HG02588 (cell line): Measurements from ENCODE around the gene CREBBP.
"Not testable (repeated sequence)": the region's sequence is repeated elsewhere in the genome, so short reads cannot be mapped to it uniquely, and the experiment has no call there.

ENCODE experiments used
- ATAC-seq: cut with Tn5 transposase; IDR thresholded peaks from one replicate; pipeline ENCODE4 v1.9.1; 2021; ENCODE audit warnings: mild to moderate bottlenecking, moderate library complexity; ENCODE audit not compliant: unreplicated experiment

The CREBBP gene

DNA sequence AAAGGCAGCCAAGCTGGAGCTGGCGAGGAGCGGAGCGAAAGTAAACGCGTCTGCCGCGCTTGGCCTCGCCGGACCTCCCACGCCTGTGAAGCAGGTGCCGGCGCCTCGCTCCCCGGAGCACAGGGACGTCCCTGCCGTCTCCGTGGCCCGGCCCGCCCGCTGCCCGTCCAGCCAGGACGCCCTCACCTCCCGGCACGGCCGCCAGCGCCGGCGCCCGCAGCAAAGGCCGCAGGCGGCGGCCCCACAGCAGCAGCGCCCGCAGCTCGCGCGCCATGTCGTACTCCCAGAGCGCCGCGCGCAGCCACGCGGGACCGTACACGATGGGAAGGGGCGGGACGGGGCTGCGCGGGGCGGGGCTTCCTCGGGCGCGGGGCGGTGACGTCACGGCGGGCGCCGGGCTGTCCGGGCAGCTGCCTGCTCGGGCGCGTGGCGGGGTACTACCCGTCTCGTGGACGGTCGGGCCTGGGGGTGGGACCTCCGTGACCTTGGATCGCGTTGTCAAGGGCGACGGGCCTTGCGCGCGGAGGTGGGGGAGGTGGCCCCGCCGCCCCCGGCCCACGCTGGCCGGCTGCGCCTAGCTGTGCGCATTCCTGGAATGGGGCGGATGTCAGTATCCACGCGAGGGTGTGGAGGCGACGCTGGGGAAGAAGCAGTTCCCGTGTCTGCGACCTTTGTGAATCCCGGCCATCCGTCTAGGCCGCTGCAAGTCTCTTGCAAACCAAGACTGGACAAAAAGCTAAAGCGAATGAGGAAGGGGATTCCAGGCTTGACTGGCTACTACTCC, 163.1 kb downstream of the CREBBP start, which contains the start of gene TRAP1:
TRAP1 (minus strand) TSS at position 290 of the 784 bp plus-strand sequence; CDS start at position 274, 16 bp downstream.
- ATAC-seq: peak; percentile 91

DNA sequence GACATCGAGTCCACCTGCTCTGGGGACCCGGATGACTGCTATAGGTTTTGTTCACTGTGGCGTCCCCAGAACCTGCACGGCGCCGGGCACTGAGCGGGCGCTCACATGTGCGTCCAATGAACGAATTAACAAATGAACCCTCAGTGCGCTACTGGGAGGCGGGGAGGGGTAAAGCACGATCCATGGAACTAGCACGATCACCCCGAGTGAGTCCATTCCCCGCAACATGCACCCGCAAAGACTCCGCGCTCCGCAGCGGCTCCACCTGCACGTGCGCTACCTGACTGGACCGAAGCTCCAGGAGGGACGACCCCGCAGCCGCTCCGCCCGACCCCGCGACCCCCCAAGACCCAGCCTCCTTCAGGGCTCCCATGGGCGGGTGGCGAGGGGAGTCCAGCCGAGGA, 163.7 kb downstream of the CREBBP start:
- ATAC-seq: peak; percentile 12

DNA sequence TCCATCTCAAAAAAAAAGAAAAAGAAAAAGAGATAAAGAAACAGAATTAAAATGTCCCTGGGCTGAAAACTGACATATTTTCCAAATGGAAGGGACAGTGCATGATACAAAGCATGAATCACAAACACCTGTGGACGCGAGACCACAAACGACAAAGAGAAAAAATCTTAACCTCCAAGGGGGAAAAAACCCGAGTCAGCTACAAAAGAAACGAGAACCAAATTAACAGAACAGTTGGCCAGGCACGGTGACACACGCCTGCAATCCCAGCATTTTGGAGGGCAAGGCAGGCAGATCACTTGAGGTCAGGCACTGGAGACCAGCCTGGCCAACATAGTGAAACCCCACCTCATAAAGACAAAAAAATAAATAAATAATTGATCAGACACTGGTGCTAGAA, 165.1 kb downstream of the CREBBP start:
- ATAC-seq: no peak

DNA sequence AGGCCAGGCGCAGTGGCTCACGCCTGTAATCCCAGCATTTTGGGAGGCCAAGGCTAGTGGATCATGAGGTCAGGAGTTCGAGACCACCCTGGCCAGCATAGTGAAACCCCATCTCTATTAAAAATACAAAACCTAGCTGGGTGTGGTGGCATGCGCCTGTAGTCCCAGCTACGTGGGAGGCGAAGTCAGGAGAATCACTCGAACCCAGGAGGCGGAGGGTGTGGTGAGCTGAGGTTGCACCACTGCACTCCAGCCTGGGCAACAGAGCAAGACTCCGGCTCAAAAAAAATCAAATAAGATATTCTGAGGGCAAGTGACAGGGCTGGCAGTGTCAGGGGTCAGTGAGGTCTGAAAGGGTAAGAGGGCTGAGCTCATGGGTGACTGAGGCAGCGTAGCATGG, 166.1 kb downstream of the CREBBP start:
- not testable (repeated sequence) for ATAC-seq

DNA sequence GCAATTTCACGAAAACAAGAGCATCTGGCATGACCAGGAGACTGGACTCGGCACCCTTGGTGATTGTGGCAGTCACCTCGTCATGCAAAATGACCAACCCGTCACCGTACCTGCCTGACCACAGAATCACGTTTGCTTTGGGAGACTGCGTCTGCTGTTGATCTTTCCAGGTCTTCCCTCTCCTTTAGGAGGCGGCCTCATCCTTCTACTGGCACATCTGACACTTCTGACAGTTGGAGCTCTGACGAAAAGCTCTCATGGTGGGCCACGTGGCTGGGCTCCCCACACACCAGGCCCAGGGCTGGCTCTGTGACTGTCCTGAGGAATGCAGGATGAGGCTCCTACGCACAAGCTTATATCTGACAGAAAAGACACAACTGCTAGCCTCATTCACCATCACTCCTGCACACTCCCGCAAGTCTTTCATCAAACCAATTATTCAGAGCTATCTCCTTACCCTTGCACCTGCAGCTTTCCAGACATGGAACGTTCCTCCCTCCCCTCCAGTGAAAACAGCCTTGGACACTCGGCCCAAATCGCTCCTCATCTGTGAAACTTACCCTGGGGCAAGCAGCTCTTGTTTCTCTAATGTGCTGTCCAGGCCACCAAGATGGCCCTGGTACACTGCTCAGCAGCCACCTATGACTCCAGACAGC, 166.8 kb downstream of the CREBBP start:
- ATAC-seq: no peak

DNA sequence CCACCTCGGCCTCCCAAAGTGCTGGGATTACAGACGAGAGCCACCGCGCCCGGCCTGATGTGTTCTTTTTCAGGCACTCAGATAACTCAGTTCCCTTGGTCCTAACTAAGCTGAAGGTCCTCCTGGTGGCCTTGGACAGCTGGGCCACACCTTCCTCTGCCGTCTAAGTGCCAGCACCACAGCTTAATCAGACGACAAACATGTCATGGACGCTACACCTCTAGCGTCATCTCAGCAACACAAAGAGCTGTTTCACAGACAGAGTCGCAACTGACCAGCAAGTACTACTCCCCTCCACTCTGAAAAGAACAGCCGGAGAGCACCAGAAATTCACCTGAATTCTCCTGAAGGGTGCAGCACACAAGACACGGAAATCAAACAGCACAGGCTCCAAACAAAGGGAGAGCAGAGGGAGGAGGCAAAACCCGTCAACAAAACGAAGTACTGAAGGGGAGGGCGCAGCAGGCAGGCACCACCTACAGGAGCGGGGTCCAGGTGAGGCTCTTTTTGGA, 167.6 kb downstream of the CREBBP start:
- ATAC-seq: no peak

DNA sequence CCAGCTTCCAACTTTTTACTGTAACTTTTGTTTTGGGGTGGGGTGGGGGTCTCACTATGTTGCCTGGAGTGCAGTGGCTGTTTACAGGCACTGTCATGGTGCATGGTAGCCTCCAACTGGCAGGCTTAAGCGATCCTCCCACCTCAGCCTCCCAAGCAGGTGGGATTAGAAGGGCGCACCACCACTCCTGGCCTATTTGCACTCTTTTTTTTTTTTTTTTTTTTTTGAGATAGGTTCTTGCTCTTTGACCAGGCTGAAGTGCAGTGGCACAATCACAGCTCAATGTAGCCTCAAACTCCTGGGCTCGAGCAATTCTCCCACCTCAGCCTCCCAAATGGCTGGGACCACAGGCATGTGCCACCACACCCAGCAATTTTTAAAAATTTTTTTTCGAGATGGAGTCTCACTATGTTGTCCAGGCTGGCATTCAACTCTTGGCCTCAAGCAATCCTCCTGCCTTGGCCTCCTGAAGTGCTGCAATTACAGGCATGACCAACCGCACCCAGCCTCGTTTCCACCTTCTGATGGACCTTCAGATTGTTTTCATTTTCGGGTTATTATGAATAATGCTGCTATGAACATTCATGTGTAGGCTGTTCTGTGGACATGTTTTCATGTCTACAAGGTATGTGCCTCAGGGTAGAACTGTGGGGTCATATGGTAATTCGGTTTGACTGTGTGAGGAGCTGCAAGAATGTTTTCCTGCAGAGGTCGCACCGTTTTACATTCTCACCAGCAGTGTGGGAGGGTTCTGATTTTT, 174.1 kb downstream of the CREBBP start:
- ATAC-seq: no peak

DNA sequence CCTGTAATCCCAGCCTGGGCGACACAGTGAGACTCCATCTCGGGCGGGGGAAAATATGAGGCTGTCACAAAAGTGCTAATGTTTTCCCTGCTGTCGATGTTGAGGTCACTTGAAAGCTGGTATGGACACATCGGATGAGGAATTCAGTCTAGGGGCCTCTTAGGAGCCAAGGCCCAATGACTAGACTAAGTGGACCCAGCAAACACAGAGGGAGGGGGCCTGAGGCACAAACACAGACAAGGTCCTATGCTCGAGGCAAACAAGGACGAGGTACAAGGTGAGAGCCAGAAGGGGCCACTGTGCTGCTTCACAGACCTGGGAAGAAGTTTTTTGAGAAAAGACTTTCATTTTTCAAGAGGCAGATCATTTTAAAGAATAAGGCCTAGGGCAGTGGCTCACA, 178.4 kb downstream of the CREBBP start:
- no peak for ATAC-seq

DNA sequence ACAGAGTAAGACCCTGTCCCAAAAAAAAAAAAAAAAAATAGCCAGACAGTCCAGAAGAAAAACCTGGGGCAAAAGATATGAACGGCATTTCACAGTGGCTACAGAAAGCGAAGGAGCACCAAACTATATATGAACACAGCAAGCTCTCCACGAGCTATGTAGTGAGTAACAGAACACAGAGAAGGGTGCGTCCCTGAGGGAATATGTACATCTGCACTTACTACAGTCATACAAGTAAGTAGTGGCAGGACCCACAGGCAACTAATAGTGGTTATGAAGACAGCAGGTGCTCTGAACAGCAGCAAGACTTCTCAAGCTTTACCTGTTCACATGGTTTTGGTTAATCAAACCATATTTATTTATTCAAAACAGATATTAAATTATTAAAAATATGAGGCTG, 179.0 kb downstream of the CREBBP start:
- no peak for ATAC-seq

DNA sequence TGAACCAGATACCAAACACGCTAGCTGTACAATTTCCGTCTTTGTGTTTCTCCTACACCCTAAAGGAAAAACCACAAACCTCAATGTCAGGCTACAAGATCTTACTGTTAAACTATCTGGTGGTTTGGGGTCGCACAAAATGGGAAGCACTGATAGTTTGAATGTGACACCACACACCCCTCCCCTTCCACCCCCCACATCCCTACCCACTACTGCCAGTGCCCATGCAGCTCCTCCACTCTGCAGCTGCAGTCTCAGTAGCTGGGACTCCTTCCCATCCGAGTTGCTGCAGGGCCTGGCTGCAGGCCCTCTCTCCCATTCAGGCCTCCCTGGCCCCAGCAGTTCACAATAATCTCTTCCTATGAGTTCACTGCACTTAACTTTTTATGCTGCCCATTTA, 181.6 kb downstream of the CREBBP start:
- ATAC-seq: no peak

DNA sequence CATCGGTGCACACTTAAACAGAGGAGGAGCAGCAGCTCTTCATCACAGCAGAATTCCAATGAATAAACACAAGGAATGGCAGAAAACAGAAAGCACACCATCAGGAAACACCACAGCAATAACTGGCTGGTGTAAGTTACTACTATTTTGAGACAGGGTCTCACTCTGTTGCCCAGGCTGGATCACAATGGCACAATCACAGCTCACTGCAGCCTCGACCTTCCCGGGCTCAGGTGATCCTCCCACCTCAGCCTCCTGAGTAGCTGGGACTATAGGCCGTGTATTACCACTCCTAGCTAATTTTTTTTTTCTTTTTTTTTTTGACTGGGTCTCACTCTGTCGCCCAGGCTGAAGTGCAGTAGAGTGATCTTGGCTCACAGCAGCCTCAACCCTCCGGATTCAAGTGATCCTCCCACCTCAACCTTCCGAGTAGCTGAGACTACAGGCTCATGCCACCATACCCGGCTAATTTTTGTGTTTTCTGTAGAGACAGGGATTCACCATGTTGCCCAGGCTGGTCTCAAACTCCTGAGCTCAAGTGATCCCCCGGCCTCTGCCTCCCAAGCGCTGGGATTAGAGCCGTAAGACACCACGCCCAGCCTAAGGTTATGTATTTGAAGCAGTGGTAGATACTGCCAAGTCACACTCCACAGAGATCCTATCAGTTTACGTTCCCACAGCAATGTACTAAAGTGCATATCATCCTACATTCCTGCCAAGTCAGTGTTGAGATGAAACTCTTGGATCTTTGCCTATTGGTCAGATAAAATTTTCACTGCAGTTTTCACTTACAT, 183.9 kb downstream of the CREBBP start:
- no peak for ATAC-seq

DNA sequence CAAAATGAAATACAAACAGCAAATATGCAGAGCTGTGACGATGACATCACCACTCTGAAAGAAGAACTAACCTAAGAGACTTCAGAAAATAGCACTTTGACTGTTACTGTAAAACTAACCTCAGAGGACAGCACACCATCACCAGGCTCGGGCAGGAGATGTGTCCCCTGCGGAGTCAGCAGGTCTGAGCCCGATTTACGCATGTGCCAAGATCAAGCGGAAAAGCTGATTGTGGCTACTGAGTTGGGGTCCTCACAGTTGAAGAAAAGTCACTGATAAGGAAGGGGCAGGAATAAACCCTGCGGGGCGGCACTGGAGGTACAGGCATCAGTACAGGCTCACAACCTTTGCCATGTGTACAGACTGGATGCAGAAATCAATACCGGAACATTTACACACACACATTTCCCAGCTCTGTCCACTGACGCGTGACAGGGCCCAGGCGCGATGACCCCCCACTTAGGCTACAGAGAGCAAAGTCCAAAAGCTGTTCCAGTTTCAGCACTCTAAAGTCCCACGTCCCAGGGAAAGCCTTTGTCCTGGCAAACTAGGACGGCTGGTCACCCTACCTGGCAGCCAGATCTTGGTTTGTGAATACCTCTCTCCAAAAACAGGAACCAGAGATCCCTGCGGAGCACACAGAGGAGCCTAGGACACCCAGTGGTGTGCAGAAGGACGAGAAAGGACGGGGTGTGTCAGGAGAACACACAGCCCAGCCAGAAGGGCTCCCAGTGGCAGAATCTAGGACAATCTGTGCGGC, 184.7 kb downstream of the CREBBP start:
- no peak for ATAC-seq

DNA sequence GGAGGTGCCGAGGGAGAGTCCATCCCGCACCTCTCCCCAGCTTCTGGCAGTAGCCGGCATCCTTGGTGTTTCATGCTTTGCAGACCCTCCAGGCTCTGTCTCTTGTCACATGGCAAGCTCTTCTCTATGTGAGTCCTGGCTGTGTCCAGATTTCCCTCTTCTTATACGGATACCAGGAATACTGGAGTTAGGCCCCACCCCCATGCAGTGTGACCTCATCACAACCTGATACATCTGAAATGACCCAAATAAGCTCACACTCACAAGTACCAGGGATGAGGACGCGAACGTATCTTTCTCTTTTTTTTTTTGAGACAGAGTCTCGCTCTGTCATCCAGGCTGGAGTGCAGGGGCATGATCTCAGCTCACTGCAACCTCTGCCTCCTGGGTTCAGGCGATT, 186.5 kb downstream of the CREBBP start:
- no peak for ATAC-seq

DNA sequence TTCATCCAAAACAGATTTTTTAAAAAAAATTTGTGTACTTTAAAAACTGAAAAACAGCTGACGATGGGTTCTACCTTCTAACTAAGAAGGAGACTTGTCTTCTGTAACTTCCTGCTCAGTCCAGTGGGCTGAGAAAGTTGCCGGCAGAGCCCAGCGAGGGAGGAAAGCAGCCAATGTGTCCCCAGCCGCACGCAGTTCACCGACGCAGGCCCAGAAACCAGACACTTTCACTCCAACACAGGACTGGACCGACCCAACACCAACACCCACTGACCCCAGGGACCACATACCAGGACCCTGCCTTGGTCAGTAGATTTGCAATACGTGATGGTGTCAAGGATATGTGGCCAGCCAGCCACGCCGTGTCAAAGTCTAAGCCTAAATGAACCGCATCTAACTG, 188.8 kb downstream of the CREBBP start:
- no peak for ATAC-seq

DNA sequence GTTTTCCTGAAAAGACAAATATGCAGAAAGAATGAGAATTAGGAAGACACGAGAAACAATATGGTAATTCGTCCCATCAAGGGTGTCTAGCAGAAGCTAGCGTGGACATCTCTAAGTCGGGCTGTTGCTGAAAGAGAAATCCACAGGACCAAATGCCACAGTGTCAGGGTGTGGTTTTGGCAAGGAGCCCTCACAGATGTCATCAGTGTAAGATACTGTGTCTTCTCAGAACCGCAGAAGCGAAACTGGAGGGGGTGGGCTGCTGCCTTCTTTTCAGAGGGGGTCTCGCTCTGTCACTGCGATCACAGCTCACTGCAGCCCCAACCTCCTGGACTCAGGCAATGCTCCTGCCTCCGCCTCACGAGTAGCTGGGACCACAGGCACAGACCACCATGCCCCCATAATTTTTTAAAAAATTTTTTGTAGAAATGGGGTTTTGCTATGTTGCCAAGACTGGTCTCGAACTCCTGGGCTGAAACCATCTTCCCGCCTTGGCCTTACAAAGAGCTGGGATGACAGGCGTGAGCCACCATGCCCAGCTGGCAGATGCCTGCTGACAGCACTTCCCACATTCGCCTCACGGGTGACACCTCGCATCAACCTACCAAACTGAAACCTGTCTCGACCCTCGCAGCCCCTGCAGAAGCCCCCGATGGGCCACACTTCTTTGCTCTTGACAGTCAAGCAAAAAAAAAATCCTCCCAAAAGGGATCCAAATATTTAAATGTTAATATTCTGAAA, 189.4 kb downstream of the CREBBP start:
- no peak for ATAC-seq

DNA sequence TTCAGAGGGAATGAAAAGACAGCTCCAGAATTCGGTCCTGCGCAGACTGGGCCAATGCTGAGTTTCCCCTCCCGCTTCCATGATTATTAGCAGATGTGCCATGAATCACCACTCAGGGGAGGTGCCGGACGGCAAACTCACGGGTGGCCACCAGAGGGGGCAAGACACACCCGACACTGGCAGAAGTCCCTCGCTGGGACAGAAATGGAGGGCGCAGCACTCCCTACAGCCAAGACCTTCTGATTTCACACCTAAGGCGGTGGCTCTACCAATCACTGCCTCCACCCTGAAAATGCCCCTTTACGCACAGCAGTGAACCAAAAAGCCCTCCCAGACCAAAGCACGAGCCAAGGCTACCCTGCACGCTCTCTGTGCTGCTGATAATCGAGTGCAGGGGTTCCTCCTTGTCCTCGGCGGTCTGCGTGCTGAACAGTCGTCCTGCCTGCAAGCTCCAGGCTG, 190.0 kb downstream of the CREBBP start:
- ATAC-seq: no peak

DNA sequence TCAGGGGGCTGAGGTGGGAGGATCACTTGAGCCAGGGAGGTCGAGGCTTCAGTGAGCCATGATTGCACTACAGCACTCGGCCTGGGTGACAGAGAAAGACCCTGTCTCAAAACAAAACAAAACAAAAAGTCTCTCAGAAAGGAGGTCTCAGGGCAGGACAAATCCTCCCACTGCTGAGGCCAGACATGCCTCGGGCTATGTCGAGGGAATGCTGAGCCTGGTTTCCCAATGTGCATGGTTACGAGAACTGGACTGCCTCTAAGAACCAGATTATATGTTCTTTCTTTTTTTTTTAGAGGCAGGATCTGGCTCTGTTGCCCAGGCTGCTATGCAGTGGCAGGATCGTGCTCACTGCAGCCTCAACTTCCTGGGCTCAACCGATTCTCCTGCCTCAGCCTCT, 190.8 kb downstream of the CREBBP start:
- ATAC-seq: no peak

DNA sequence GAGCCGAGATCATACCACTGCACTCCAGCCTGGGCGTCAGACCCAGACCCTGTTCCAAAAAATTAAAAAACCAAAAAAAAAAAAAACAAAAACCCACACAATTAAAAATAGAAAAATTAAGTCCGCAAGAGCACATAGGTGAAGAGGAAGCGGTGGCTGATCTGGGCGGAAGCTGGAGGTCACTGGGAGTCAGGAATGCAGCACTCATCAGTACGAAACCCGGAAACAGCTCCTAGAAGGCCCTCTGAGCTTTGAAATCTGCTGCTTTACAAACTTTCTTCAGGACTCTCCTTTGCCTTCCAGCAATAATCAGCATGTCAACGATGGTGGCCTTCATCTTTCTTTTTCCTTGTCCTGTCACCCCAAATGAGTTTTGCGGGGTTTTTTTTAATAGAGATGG, 192.7 kb downstream of the CREBBP start:
- ATAC-seq: no peak

DNA sequence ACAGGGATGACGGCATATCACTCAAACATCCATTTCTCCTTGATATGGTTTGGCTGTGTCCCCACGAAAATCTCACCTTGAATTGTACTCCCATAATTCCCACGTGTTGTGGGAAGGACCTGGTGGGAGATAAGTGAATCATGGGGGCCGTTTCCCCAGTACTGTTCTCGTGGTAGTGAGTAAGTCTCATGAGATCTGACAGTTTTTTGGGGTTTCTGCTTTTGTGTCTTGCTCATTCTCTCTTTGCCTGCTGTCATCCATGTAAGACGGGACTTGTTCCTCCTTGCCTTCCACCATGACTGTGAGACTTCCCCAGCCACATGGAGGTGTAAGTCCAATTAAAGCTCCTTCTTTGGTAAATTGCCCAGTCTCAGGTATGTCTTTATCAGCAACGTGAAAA, 193.5 kb downstream of the CREBBP start:
- ATAC-seq: no peak
